Upper lobe of left lung (tissue), 4 donors: ENCODE data around the gene PATJ.
"Not testable (repeated sequence)": the region's sequence is repeated elsewhere in the genome, so short reads cannot be mapped to it uniquely, and the experiment has no call there.

Experiments used
- CTCF ChIP-seq, 6 experiments: fragments of 450-650 bp in 4 of 6; fragments of 200-600 bp in 2 of 6; sonication (generic) in 2 of 6; IDR thresholded peaks; one replicate each; pipeline ENCODE4 v1.5.1; 2016 to 2019; ENCODE audit warnings: antibody characterized with exemption in 6 of 6
- EP300 ChIP-seq, 4 donors: sonication (generic); formaldehyde crosslinking; IDR thresholded peaks; one replicate each; pipeline ENCODE4 v1.5.1; 2017; ENCODE audit warnings: antibody characterized with exemption in 4 of 4, control low read depth in 2 of 4
- POLR2AphosphoS5 ChIP-seq, 2 donors: sonication (generic); formaldehyde crosslinking; IDR thresholded peaks; one replicate each; pipeline ENCODE4 v1.5.1; 2017; ENCODE audit warnings: antibody characterized with exemption in 2 of 2

- not testable (repeated sequence) for TF ChIP-seq CTCF, POLR2AphosphoS5, EP300 (IDR thresholded peaks at IDR 0.05)
These were observed 206.4 kb downstream of the PATJ start for GRCh38 chr1:61948685-61949084.
